SK-N-SH treated with all-trans-retinoic acid at 6 μM for 48 hours (cell line): ENCODE data around the gene ZNF783.

ENCODE experiments used
- ARNTL ChIP-seq: fragments of 450-650 bp; formaldehyde crosslinking; IDR thresholded peaks from 2 replicates; pipeline ENCODE4 v1.5.0; 2020; ENCODE audit warnings: low read depth, mild to moderate bottlenecking, moderate library complexity, borderline replicate concordance
- GLIS3 ChIP-seq: fragments of 250-450 bp; sonication (Bioruptor Pico); IDR thresholded peaks from 2 replicates; pipeline ENCODE4 v1.5.0; 2020; ENCODE audit warnings: mild to moderate bottlenecking, moderate library complexity

GRCh38 chr7:149238051-149238450 lies 23.9 kb upstream of the ZNF783 start:
- no peak for TF ChIP-seq ARNTL
- TF ChIP-seq GLIS3 (CRISPR knock-in tag): no peak
